Transverse colon (tissue), 4 donors: ENCODE measurements around the gene MCTP2. TPM values are rescaled to one million over a fixed set of nuclear protein-coding genes. Genes with fewer than 3 reads are reported as not detected.

ENCODE experiments used
- DNase-seq: peaks from one replicate; pipeline ENCODE4 v3.0.0-alpha.2; 2019
- H3K27ac ChIP-seq, 4 donors: fragments of 200-600 bp; sonication (generic); 2 replicates each; pipeline ENCODE4 v1.5.1; 2016 to 2018; ENCODE audit warnings: inconsistent platforms in 4 of 4
- H3K27me3 ChIP-seq: fragments of 200-600 bp; sonication (generic); 2 replicates; pipeline ENCODE4 v1.5.1; 2017; ENCODE audit warnings: inconsistent platforms
- H3K36me3 ChIP-seq, 4 donors: fragments of 200-600 bp; sonication (generic); 2 replicates each; pipeline ENCODE4 v1.5.1; 2017 to 2019; ENCODE audit warnings: inconsistent platforms in 4 of 4
- H3K4me1 ChIP-seq, 4 donors: fragments of 200-600 bp; sonication (generic); 2 replicates each; pipeline ENCODE4 v1.5.1; 2017 to 2020; ENCODE audit warnings: inconsistent platforms in 4 of 4
- H3K4me3 ChIP-seq, 4 donors: fragments of 200-600 bp; sonication (generic); 1 replicate in 1 of 4; 2 replicates in 3 of 4; pipeline versions ENCODE4 v1.5.1 to v1.6.1; 2017 to 2019; ENCODE audit warnings: inconsistent platforms in 4 of 4
- H3K9me3 ChIP-seq, 2 donors: fragments of 200-600 bp; sonication (generic); 2 replicates each; pipeline ENCODE4 v1.5.1; 2017 to 2019; ENCODE audit warnings: inconsistent platforms in 2 of 2
- CTCF ChIP-seq, 5 experiments: fragments of 200-600 bp in 3 of 5; fragments of 450-650 bp in 2 of 5; sonication (generic) in 3 of 5; IDR thresholded peaks; 1 replicate in 2 of 5; 2 replicates in 3 of 5; pipeline ENCODE4 v1.5.1; 2016 to 2017; ENCODE audit warnings: antibody characterized with exemption in 5 of 5, inconsistent platforms in 3 of 5, mild to moderate bottlenecking in 2 of 5, moderate library complexity in 1 of 5
- EP300 ChIP-seq: sonication (generic); formaldehyde crosslinking; IDR thresholded peaks from one replicate; pipeline ENCODE4 v1.6.1; 2017; ENCODE audit warnings: antibody characterized with exemption, low read depth
- POLR2A ChIP-seq: fragments of 450-650 bp; IDR thresholded peaks from one replicate; pipeline ENCODE4 v1.6.1; 2016; ENCODE audit warnings: antibody characterized with exemption, mild to moderate bottlenecking, moderate library complexity
- POLR2AphosphoS5 ChIP-seq, 3 donors: sonication (generic); formaldehyde crosslinking; IDR thresholded peaks; one replicate each; pipeline ENCODE4 v1.6.1; 2016; ENCODE audit warnings: antibody characterized with exemption in 3 of 3
- WGBS, 2 donors: methylation state at CpG; one replicate each; pipeline ENCODE4 v1.1.5; 2018; ENCODE audit warnings: low coverage in 1 of 2; 5-methylcytosine and 5-hydroxymethylcytosine counted together
- in situ Hi-C, 4 donors: fragments of 200-750 bp; cut with MboI; loops; one replicate each; pipeline versions ENCODE4 v1.15.0 to v1.15.1; 2017; ENCODE audit warnings: low sequenced_read_pairs in 3 of 4, low pct_ligation_motif_present in 1 of 4, low pct_unique_long_range_greater_than_20kb in 1 of 4
- intact Hi-C: fragments of 100-400 bp; cut with DNase I; formaldehyde crosslinking; loops from one replicate; pipeline ENCODE4 v1.15.1; 2023; ENCODE audit warnings: low total_unique reads
- total RNA-seq, 4 donors: library from RNA; depleted of rRNA; stranded (reverse); fragments of >200 nt; gene quantifications; one replicate each; pipeline ENCODE4 v1.1.0, GENCODE V29; 2016

The MCTP2 gene
- total RNA-seq, 4 donors from 2014 or later = 108 to 409 (median 144) TPM

GRCh38 chr15:94460624-94461023 lies 229.3 kb downstream of the MCTP2 start:
- intact Hi-C loops = no loop called here
- 88% methylated on average over 1 of the region's 1 CpG; no CpG with 5 or more reads in 1 of the 2 donors for WGBS, 2 donors
- TF ChIP-seq EP300 (no peak), CTCF (IDR thresholded peaks at IDR 0.05) (no peak), POLR2AphosphoS5 (IDR thresholded peaks at IDR 0.05) (no peak), POLR2A (no peak)
- Histone ChIP-seq H3K27ac (no peak overlapping the region), H3K9me3 (no peaks in the 10 kb centered on the region), H3K27me3 (no peaks in the 10 kb centered on the region), H3K36me3 (no peaks in the 10 kb centered on the region), H3K4me3 (no peak overlapping the region), H3K4me1 (no peaks in the 10 kb centered on the region)
- in situ Hi-C loops = no loop called here
- DNase-seq = no peak

- Histone ChIP-seq H3K4me1 (peaks cover 0 to 6% (median 2%) of the 10 kb centered on the region in 4 donors), H3K36me3 (no peaks in the 10 kb centered on the region), H3K27ac (no peak overlapping the region), H3K4me3 (no peak overlapping the region), H3K9me3 (no peaks in the 10 kb centered on the region), H3K27me3 (no peaks in the 10 kb centered on the region)
- TF ChIP-seq EP300 (no peak), POLR2AphosphoS5 (IDR thresholded peaks at IDR 0.05) (no peak), POLR2A (no peak), CTCF (IDR thresholded peaks at IDR 0.05) (no peak)
- in situ Hi-C loops (no loop called here), intact Hi-C loops (no loop called here)
- 79 to 86% methylated on average over 1 of the region's 1 CpG for WGBS, 2 donors
- DNase-seq = no peak
Observed at GRCh38 chr15:94467034-94467433, 235.7 kb downstream of the MCTP2 start.

GRCh38 chr15:94470492-94470891 lies 239.1 kb downstream of the MCTP2 start:
- TF ChIP-seq POLR2AphosphoS5 (IDR thresholded peaks at IDR 0.05) (no peak), CTCF (IDR thresholded peaks at IDR 0.05) (no peak), EP300 (no peak), POLR2A (no peak)
- no peak overlapping the region for H3K4me3 ChIP-seq
- intact Hi-C loops (no loop called here), in situ Hi-C loops (no loop called here)
- H3K27me3 ChIP-seq = no peaks in the 10 kb centered on the region
- H3K36me3 ChIP-seq = no peaks in the 10 kb centered on the region
- 14 to 39% methylated on average over 2 of the region's 2 CpGs for WGBS, 2 donors
- no peaks in the 10 kb centered on the region for H3K9me3 ChIP-seq
- H3K4me1 ChIP-seq = peaks cover 0 to 6% (median 2%) of the 10 kb centered on the region in 4 donors
- no peak for DNase-seq
- no peak overlapping the region for H3K27ac ChIP-seq

- in situ Hi-C loops = no loop called here
- Histone ChIP-seq H3K4me1 (no peaks in the 10 kb centered on the region), H3K36me3 (peaks cover 0 to 16% (median 7%) of the 10 kb centered on the region in 4 donors), H3K9me3 (no peaks in the 10 kb centered on the region), H3K27me3 (no peaks in the 10 kb centered on the region), H3K4me3 (no peak overlapping the region), H3K27ac (no peak overlapping the region)
- no peak for DNase-seq
- TF ChIP-seq EP300 = no peak
- intact Hi-C loops = no loop called here
- 93 to 96% methylated on average over 5 of the region's 5 CpGs for WGBS, 2 donors
Observed at GRCh38 chr15:94476686-94477085, 245.3 kb downstream of the MCTP2 start.

- Histone ChIP-seq H3K27ac (no peak overlapping the region), H3K4me3 (no peak overlapping the region), H3K9me3 (no peaks in the 10 kb centered on the region), H3K4me1 (no peaks in the 10 kb centered on the region), H3K36me3 (peaks cover 0 to 16% (median 7%) of the 10 kb centered on the region in 4 donors), H3K27me3 (no peaks in the 10 kb centered on the region)
- TF ChIP-seq POLR2A (no peak), CTCF (IDR thresholded peaks at IDR 0.05) (no peak), POLR2AphosphoS5 (IDR thresholded peaks at IDR 0.05) (no peak), EP300 (no peak)
- intact Hi-C loops = no loop called here
- no peak for DNase-seq
- WGBS, 2 donors = 93 to 96% methylated on average over 4 to 7 of the region's 7 CpGs
- in situ Hi-C loops = no loop called here
Observed at GRCh38 chr15:94477913-94478553, 246.7 kb downstream of the MCTP2 start.
